Endodermal cell (in vitro differentiated cells): ENCODE measurements around the gene DNAJC10. TPM values are rescaled to one million over a fixed set of nuclear protein-coding genes. Genes with fewer than 3 reads are reported as not detected.
A peak's percentile ranks its signal among the peaks of the same experiment; 100 is the strongest.

Experiments
- DNase-seq: peaks from one replicate; pipeline ENCODE4 v3.0.0-alpha.2; 2017
- H3K27ac ChIP-seq: 2 replicates; pipeline ENCODE4 v1.5.1; 2013; ENCODE audit warnings: mild to moderate bottlenecking, low read depth, low read length, moderate library complexity
- H3K27me3 ChIP-seq: 2 replicates; pipeline ENCODE4 v1.6.1; 2013; ENCODE audit warnings: mild to moderate bottlenecking, low read length, moderate library complexity; ENCODE audit not compliant: insufficient read depth, control insufficient read depth, poor library complexity, severe bottlenecking
- H3K36me3 ChIP-seq: 2 replicates; pipeline ENCODE4 v1.7.0; 2013; ENCODE audit warnings: mild to moderate bottlenecking, low read length, moderate library complexity; ENCODE audit not compliant: control insufficient read depth, insufficient read depth
- H3K4me1 ChIP-seq: one replicate; pipeline ENCODE4 v1.7.0; 2013; ENCODE audit warnings: low read length; ENCODE audit not compliant: control insufficient read depth, insufficient read depth
- H3K4me3 ChIP-seq: 2 replicates; pipeline ENCODE4 v1.5.1; 2013; ENCODE audit warnings: mild to moderate bottlenecking, low read length, moderate library complexity
- H3K9ac ChIP-seq: 2 replicates; pipeline ENCODE4 v1.6.1; 2013; ENCODE audit warnings: mild to moderate bottlenecking, low read length, moderate library complexity; ENCODE audit not compliant: poor library complexity, severe bottlenecking; ENCODE audit errors: extremely low read depth
- H3K9me3 ChIP-seq: 2 replicates; pipeline ENCODE4 v1.6.1; 2013; ENCODE audit warnings: mild to moderate bottlenecking, low read length, moderate library complexity; ENCODE audit not compliant: control insufficient read depth
- H3K27ac Mint-ChIP-seq: 2 replicates; pipeline ENCODE4 v1.8.0; 2020; ENCODE audit warnings: mixed read lengths
- H3K27me3 Mint-ChIP-seq: 2 replicates; pipeline ENCODE4 v1.8.0; 2021; ENCODE audit warnings: mild to moderate bottlenecking, mixed read lengths; ENCODE audit not compliant: insufficient read depth
- H3K36me3 Mint-ChIP-seq: 2 replicates; pipeline ENCODE4 v1.8.0; 2020; ENCODE audit warnings: low read depth, mixed read lengths
- H3K4me1 Mint-ChIP-seq: 2 replicates; pipeline ENCODE4 v1.8.0; 2020; ENCODE audit warnings: mixed read lengths
- H3K4me3 Mint-ChIP-seq: 2 replicates; pipeline ENCODE4 v1.8.0; 2020; ENCODE audit warnings: mild to moderate bottlenecking, moderate library complexity, mixed read lengths
- H3K9me3 Mint-ChIP-seq: 2 replicates; pipeline ENCODE4 v1.8.0; 2020; ENCODE audit warnings: mild to moderate bottlenecking, mixed read lengths
- CTCF ChIP-seq: fragments of 200-600 bp; sonication (generic); conservative IDR thresholded peaks from 2 replicates; pipeline ENCODE4 v1.5.0; 2021; ENCODE audit warnings: antibody characterized with exemption, mild to moderate bottlenecking
- WGBS, 2 experiments: methylation state at CpG; one replicate each; pipeline versions ENCODE4 v1.1.5 to v1.1.7; 2013; ENCODE audit warnings: missing lambda C conversion rate in 2 of 2, mixed read lengths in 1 of 2; ENCODE audit not compliant: insufficient coverage in 1 of 2, insufficient read length in 1 of 2; 5-methylcytosine and 5-hydroxymethylcytosine counted together
- total RNA-seq, 2 donors: library from RNA; stranded (reverse); fragmentation: NEBNext Ultra II Directional in 1 of 2; extraction: Animal tissue kit (Norgen Biotek cat#: 25700) in 1 of 2; gene quantifications; 2 replicates in 1 of 2; 3 replicates in 1 of 2; pipeline ENCODE4 v1.2.1, GENCODE V29; 2021

Gene DNAJC10
- total RNA-seq, 2 donors from 2014 or later, result 212 to 232 TPM

DNA sequence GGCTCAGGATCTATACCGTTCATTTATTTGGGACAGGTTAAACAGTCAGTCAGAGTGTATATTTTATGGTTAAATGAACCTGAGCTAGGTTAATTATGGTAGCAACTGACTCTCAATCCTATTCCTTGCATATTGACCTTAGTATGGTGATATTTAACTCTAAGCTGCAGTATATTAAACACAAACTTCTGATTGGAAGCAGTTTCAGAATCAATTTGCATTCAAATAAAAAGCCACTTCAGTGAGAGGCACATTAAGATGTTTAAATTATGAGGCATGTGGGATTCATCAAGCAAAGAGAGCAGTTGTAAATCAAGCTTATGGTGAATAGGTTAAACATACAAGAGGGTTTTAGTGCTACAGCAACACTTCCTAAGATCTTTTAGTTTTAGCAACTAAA is 110.0 kb downstream of the DNAJC10 start:
- TF ChIP-seq CTCF, result no peak
- WGBS, 2 experiments, result 59 to 100% methylated on average over 1 of the region's 1 CpG
- Mint-ChIP-seq H3K4me1 (peaks cover 49% of the 10 kb centered on the region), H3K4me3 (no peak overlapping the region), H3K27ac (no peak overlapping the region), H3K9me3 (no peaks in the 10 kb centered on the region), H3K36me3 (no peaks in the 10 kb centered on the region), H3K27me3 (no peaks in the 10 kb centered on the region)
- H3K9ac ChIP-seq, result no peak overlapping the region
- no peaks in the 10 kb centered on the region for H3K27me3 ChIP-seq
- H3K36me3 ChIP-seq, result no peaks in the 10 kb centered on the region
- no peaks in the 10 kb centered on the region for H3K9me3 ChIP-seq
- H3K27ac ChIP-seq, result no peak overlapping the region
- peak overlapping the region; percentile 39 for H3K4me3 ChIP-seq
- peaks cover 26% of the 10 kb centered on the region for H3K4me1 ChIP-seq
- DNase-seq, result no peak

DNA sequence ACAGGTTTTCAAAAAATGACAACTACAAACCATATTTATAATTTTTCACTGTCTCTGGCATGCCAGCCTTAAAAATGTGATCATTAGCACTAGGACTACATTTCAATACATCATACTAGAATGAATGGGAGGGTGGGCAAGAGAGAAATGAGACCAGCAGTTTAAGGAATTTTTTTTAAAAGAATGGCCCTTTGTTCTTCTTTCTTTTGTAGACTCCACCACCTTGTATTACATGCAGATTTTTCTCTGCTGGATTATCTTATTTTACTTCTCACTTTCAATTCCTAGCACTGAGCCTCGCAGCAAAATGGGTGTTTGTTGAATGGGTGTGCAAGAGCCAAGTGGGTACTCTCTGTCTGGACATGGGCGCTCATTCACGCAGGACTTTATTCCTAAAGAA is 110.4 kb downstream of the DNAJC10 start:
- H3K9me3 ChIP-seq, result no peaks in the 10 kb centered on the region
- no peak overlapping the region for H3K27ac Mint-ChIP-seq
- no peak overlapping the region for H3K9ac ChIP-seq
- no peaks in the 10 kb centered on the region for H3K27me3 Mint-ChIP-seq
- WGBS, 2 experiments, result 86% methylated on average over 3 of the region's 3 CpGs; no CpG with 5 or more reads in 1 of the 2 experiments
- TF ChIP-seq CTCF, result no peak
- no peaks in the 10 kb centered on the region for H3K36me3 ChIP-seq
- no peak overlapping the region for H3K27ac ChIP-seq
- H3K4me1 Mint-ChIP-seq, result peaks cover 49% of the 10 kb centered on the region
- H3K4me3 Mint-ChIP-seq, result no peak overlapping the region
- DNase-seq, result no peak
- H3K4me3 ChIP-seq, result peak overlapping the region; percentile 39
- no peaks in the 10 kb centered on the region for H3K36me3 Mint-ChIP-seq
- no peaks in the 10 kb centered on the region for H3K27me3 ChIP-seq
- H3K9me3 Mint-ChIP-seq, result no peaks in the 10 kb centered on the region
- peaks cover 26% of the 10 kb centered on the region for H3K4me1 ChIP-seq

- no peak for TF ChIP-seq CTCF
These were observed 111.3 kb downstream of the DNAJC10 start for GRCh38 chr2:182827182-182827879.

More at GRCh38 chr2:182827182-182827879, 111.3 kb downstream of the DNAJC10 start:
- no peak for DNase-seq
- Mint-ChIP-seq H3K27ac (no peak overlapping the region), H3K36me3 (no peaks in the 10 kb centered on the region), H3K9me3 (no peaks in the 10 kb centered on the region), H3K27me3 (no peaks in the 10 kb centered on the region), H3K4me3 (no peak overlapping the region), H3K4me1 (peaks cover 52% of the 10 kb centered on the region)
- Histone ChIP-seq H3K27ac (no peak overlapping the region), H3K27me3 (no peaks in the 10 kb centered on the region), H3K9me3 (no peaks in the 10 kb centered on the region), H3K36me3 (peaks cover 3% of the 10 kb centered on the region), H3K4me1 (peaks cover 32% of the 10 kb centered on the region), H3K4me3 (no peak overlapping the region), H3K9ac (no peak overlapping the region)
- 92 to 100% methylated on average over 2 of the region's 2 CpGs for WGBS, 2 experiments
